HG02981 (cell line): ENCODE data around the gene C5orf24.
"Not testable (repeated sequence)": the region's sequence is repeated elsewhere in the genome, so short reads cannot be mapped to it uniquely, and the experiment has no call there.

Source experiments
- ATAC-seq: cut with Tn5 transposase; IDR thresholded peaks from one replicate; pipeline ENCODE4 v1.9.1; 2021; ENCODE audit warnings: mild to moderate bottlenecking, moderate library complexity; ENCODE audit not compliant: unreplicated experiment

C5orf24 gene

DNA sequence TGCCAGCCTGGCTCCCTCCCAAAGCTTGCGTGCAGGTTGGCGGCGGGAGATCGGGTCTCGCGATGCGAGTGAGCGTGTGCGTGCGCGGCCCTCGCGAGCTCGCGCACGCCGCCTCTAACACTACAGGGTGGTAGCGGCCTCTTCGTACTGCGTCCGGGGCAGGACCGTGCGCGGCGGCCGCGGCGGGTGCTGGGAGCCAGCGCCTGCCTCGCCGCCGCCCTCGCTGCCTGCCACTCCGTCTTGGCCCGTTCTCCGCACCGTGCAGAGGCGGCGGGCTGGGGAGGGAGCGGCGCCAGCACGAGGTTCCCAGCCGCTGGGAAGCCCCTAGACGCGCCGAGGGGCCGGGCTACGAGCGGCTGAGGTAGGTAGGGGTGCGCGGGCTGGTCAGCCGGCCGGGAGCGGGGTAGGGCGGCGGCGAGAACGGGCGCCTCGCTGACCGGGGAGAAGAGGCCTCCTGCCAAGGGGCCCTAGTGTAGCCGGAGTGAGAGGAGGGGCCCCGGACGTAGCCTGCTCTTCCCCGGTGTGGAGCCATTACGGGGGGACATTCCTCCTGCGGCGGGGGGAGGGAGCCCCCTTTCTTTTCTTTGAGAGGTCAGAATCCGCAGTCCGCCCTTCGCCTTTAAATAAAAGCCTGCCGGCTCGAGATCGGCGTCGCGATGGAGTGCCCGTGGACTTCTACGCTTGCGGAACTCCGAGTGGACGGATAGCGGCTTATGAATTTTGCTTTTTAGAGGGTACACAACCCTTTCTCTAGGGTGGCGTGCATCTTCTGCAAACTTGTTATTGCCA lies at the start of gene C5orf24:
C5orf24 (plus strand) TSS at position 117 of the 789 bp plus-strand sequence. CDS start 8,933 bp downstream, outside the sequence.
- peak; percentile 95 for ATAC-seq

DNA sequence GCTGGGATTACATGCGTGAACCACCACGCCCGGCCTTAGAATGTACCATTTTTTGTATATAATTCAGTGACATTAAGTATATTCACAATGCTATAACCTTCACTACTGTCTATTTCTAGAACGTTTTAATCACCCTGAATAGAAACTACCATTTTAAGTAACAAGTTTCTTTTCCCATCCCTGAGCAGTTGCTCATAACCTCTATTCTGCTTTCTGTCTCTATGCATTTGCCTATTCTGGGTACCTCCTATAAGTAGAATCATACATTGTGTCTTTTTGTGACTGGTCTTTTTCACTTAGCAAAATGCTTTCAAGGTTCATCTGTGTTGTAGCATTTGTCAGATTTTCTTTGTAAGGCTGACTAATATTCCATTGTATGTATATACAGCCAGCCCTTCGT lies 47.3 kb upstream of the C5orf24 start:
- ATAC-seq, result no peak

DNA sequence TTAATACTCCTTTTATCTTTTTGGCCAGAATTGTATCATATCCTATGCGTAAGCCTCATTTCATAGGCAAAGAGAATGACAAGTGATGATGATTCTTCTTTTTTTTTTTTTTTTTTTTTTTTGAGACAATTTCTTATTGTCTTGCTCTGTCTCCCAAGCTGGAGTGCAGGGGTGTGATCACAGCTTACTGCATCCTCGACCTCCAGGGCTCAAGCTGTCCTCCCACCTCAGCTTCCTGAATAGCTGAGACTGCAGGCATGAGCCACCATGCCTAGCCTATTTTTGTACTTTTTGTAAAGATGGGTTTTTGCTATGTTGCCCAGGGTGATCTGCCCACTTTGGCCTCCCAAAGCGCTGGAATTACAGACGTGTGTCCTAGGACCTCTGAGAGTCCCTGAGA lies 41.9 kb upstream of the C5orf24 start:
- ATAC-seq, result no peak

DNA sequence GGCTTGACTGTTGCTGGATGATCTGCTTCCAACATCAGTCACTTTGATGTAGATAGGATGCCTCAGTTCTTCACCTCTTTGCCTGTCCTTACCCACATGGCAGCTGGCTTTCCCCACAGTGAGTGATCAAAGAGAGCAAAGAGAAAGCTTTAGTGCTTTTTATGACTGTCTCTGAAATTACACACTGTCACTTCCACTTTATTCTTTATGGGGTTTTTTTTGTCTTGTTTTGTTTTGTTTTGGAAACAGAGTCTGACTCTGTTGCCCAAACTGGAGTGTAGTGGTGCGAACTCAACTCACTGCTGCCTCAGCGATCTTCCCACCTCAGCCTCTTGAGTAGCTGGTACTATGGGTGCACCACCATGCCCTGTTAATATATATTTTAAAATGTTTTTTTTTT lies 32.4 kb upstream of the C5orf24 start:
- ATAC-seq, result peak; percentile 88

DNA sequence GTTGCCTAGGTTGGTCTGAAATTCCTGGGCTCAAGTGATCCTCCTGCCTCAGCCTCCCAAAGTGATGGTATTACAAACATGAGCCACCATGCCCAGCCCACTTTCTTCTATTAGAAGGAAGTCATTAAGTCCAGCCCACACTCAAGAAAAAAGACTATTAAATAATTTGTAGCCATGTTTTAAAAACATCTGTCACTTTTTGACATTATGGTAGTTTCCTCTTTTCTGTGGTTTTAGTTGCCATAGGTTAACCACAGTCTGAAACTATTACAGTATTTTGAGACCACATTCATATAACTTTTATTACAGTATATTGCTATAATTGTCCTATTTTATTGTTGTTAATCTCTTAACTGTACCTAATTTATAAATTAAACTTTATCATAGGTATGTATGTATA lies 31.9 kb upstream of the C5orf24 start:
- ATAC-seq, result peak; percentile 55

DNA sequence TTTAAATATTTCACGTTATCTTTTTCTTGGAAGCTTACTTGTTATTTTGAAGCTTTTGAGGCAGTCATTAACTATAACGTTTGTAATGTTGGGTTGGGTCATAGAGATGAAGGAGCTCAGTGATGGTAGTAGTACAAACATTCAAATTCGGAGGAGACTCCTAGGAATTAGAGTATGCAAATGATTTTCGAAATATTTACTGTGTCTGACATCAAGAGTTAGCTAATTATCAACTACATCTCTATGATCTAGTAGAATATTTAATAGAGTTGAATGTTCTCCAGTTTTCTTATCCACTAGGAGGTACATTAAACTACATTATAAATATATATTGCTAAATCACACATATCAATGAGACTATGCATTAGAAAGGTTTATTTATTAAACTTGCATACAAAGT lies 28.8 kb upstream of the C5orf24 start:
- no peak for ATAC-seq

DNA sequence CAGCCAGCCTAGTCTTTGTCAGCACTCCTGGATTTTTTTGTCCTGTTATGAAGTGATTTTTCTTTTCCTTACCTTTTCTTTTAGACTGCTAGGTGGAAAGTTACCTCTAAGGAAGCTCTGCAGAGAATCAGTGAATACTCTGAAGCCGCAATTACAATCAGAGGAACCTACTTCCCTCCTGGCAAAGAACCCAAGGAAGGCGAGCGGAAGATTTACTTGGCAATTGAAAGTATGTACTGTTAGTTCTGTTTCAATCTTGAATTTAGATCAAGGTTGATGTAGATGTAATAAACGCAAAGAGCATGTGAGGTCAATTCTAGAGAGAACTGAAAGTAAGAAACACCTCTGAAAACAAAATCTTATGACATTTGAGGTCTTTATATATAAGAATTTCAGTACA lies 27.0 kb upstream of the C5orf24 start:
- ATAC-seq, result no peak

DNA sequence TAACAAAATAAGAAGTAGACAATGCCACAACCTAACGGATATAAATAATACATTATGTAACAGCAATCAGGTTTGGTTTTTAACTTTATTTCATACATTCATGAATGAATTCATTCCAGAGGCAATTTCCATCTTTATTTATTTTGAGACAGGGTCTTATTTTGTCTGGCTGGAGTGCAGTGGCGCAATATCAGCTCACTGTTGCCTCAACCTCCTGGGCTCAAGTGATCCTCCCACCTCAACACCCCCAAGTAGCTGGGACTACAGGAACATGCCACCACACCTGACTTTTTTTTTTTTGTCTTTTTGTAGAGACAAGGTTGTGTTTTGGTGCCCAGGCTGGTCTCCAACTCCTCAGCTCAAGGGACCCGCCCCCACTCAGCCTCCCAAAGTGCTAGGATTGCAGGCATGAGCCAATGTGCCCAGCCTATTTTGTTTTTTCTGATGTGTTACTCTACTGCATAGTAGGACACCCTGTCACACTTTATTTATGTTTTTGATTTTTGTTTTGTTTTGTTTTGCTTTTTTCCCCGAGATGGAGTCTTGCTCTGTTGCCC lies 26.3 kb upstream of the C5orf24 start:
- ATAC-seq, result no peak

DNA sequence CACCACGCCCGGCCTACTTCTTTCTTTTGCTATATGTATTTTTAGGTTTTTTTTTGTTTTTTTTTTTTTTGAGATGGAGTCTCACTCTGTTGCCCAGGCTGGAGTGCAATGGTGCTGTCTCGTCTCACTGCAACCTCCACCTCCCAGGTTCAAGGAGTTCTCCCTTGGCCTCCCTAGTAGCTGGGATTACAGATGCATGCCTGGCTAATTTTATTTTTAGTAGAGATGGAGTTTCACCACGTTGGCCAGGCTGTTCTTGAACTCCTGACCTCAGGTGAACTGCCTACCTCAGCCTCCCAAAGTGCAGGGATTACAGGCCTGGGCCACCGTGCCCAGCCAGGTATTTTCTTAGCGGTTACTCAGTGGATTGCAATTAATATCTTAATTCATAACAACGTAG lies 23.9 kb upstream of the C5orf24 start:
- no peak for ATAC-seq

DNA sequence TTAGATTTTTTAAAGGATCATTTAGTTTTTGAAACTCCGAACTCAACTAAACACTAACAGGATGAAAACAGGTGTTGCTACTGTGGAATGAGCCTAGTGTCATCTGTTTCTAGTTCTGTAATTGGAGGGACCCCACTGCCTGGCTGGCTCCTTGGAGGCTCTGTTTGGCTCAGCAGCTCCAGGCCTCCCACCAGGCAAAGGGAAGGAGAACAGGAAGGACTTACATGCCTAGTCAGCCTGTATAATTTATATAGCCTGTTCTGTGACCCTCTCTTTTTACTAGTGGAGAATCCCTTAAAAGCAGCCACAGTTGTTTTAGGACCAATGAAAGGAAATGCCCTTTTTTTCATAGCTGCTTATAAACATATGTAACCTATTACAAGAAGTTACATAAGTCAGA lies 21.1 kb upstream of the C5orf24 start:
- no peak for ATAC-seq

DNA sequence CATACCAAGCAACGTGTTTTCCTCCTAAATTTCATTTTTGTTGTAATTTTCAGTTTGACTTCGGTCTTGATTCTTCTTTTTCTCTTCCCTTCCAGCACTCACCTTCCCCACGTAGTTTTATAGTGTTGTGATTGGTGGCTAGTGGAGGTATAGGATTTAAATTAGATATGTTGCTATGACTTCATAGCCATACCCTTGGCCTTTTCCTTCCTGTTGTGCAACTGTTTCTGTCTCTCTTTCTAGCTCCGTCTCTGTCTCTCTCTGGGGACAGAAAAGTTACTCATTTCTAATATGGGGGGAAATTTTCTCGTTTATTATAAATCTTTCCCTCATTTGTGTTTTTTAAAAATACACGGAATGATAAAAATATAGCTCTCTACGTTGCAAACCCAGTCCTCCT lies 20.6 kb upstream of the C5orf24 start:
- ATAC-seq, result no peak

DNA sequence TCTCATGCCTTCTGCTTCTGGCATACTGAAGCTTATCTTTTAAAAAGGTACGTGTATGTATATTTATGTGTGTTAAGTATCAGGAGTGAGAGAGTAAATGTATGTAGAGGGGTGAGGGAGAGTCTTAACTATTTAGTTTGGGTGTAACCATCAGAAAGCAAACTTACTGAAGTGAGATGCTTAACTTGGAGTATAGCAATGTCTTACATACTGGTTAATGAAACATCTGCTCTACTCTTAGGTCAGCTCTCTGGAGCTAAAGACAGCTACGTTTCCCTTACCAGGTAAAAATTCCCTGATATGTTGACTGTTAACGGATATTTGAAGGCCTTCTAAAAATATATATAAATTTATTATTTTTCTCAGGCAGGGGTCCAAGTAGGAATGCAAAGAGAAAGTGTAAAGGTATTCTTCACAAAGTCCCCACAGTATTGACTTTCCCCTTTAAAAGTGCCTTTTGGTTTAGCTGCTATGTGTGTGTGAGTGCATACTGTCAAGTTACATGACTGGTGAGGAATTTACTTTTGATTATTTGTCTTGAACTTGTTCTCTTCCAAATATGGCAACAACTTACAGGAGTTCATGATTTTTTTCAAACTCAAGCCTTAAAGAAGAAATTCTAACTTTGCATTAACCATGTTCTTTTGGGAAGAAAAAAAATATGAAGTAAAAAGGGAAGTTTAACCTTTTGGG lies 12.3 kb upstream of the C5orf24 start:
- ATAC-seq, result no peak

DNA sequence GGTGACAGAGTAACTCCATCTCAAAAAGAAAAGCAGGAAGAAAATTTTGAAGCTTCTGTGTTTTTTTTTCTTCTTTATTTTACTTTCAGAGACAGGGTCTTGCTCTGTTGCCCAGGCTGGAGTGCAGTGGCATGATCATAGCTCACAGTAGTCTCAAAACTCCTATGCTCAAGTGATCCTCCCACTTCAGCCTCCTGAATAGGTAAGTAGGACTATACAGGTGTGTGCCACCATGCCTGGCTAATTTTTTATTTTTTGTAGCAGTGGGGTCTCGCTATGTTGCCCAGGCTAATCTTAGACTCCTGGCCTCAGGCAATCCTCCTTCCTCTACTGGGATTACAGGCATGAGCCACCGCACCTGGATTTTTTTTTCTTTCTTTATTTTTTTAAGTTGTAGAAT lies 10.1 kb upstream of the C5orf24 start:
- no peak for ATAC-seq

DNA sequence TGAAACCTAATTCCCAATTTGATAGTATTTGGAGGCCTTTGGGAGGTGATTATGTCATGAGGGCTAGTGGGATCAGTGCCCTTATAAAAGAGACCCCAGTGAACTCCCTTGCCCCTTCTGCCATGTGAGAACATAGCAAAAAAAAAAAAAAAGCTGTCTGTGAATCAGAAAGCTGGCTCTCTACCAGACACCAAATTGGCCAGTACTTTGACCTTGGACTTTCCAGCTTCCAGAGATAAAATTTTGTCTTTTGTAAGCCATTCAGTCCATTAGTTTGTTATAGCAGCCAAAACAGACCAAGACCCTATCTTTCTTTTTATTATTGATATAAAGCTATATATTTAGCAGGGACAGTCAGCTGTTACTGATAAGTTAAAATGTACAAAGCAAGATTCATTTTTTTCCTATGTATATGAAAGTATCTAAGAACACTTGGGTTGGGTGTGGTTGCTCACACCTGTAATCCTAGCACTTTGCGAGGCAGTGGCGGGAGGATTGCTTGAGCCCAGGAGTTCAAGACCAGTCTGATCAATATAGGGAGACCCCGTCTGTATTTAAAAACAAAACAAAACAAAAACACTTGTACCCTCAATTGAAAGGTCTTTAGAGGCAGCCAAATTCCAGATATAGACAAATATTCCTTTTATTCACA lies 8.1 kb upstream of the C5orf24 start:
- no peak for ATAC-seq

DNA sequence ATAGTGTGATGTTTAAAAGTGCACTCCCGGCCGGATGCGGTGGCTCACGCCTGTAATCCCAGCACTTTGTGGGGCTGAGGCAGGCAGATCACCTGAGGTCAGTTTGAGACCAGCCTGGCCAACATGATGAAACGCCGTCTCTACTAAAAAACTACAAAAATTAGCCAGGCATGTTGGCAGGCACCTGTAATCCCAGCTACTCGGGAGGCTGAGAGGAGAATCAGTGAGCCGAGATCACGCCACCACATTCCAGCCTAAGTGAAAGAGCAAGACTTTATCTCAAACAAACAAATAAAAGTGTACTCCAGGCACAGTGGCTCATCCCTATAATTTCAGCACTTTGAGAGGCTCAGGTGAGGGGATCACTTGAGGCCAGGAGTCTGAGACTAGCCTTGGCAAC lies 7.4 kb upstream of the C5orf24 start:
- not testable (repeated sequence) for ATAC-seq

DNA sequence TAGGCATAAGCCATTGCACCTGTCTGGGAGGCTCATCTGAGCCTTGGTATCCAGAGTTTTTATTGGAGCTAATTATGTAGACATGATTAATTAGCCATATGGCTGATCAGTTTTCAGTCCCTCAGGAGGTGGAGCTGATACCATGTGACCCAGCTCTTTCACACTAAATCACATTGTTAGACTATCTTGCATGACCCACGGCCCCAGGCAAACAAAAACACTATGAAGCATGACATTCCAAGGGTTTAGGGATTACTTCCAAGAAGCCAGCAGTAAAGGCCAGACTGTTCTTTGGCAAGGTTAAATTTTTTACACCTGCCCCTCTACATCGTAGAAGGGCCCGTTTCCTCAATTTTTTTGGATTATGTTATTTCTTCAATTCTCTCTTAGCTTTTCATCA lies 5.0 kb upstream of the C5orf24 start:
- ATAC-seq, result no peak

DNA sequence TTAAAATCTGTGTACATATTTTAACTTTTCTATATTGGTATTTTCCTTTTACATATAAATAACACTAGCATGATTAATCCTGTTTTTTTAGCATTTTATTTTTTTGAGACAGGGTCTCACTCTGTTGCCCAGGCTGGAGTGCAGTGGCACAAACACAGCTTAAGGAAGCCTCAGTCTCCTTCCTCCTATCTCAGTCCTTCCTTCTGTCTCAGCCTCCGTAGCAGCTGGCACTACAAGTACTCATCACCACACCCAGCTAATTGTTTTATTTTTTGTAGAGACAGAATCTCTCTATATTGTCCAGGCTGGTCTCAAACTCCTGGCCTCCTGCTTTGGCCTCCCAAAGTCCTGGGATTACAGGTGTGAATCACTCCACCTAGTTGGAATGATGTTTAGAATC lies 1.5 kb upstream of the C5orf24 start:
- ATAC-seq, result no peak

DNA sequence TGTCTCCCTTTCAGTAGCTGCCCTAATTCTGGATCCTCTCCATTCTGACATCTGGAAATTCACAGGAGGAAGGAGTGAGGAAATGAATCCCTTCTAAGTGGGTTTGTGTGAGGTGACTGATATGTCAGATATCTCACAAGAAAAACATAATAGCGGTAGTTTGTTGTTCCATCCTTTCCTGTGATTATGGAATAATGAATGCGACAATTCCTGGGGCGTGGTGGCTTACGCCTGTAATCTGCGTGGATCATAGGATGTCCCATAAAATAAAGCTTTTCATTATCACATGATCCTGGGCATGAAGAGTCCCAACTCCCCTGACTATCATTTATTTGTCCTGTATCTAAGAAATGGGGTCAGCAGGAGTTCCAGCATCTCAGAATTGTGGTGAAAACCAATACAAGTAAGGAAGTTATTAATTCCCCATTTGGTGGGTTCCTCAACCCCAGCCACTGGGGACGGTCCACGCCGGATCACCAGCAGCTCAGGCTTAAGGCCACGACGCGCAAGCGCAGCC lies 375 bp upstream of the C5orf24 start:
- no peak for ATAC-seq

DNA sequence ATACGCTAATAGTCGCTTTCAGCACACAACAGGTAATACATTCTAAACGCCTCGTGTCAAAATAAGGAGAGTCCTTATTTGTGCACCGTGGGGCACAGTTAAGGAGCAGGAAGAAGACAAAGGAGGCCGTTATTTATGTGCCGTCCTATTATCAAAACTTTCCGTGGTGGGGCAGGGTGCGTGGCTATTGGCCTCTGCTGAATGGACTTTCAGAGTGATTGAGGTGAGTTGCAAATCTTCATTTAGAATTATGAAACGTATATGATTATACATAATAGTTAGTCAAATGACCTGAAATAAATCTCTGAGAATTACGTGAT lies 833 bp downstream of the C5orf24 start:
- no peak for ATAC-seq

DNA sequence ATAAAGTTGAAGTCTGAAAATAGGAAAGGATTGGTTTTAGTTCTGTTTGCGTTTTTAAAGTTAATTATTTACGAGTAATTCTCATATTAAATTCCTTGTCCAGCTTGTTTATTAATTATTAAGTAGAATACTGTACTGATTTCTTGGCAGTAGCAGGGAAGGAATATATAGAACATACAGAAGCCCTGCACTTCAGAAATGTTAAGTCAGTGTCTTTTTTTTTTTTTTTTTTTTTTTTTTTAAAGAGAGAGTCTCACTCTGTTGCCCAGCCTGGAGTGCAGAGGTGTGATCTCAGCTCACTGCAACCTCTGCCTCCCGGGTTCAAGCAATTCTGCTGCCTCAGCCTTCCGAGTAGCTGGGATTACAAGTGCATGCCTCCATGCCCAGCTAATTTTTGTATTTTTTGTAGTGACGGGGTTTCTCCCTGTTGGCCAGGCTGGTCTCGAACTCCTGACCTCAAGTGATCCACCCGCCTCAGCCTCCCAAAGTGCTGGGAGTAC lies 3.7 kb downstream of the C5orf24 start:
- ATAC-seq, result not testable (repeated sequence)

DNA sequence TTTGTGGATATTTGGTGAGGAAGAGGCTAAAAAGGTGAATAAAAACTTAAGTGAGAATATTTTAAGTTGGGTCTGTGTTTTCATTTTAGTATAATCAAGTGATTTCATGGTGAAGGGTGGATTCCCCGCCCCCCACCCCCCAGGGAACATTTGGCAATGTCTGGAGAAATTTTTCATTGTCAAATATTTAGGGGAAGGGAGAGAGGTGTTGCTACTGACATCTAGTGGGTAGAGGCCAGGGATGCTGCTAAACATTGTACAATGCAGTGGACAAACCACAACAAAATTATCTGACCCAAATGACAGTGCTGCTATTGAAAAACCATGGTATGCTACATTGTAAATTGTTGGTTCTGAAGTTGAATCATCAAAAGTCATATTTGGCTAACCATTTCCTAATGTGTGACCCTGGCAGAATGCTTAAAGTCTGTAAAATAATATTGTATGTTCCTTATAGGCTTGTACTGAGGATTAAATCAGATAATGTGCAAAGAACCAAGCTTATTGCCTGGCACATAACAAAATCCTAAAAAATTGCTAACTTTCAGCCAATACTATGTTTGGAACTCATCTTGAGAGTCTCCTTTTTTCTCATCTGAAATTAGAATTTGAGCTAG lies 5.6 kb downstream of the C5orf24 start:
- no peak for ATAC-seq
